Cardiac fibroblast (primary cell): Measurements from ENCODE around the gene SLCO3A1.

ENCODE experiments used
- DNase-seq, 2 donors: peaks; one replicate each; pipeline versions ENCODE4 v3.0.0 to v3.0.0-alpha.2; 2010; ENCODE audit warnings: low read depth in 2 of 2
- H3K4me3 ChIP-seq, 2 donors: replicated peaks in 1 of 2; 1 replicate in 1 of 2; 2 replicates in 1 of 2; pipeline ENCODE4 v1.5.1; 2011; ENCODE audit warnings: low read depth in 2 of 2, low read length in 2 of 2, mild to moderate bottlenecking in 2 of 2, moderate library complexity in 1 of 2
- CTCF ChIP-seq: IDR thresholded peaks from one replicate; pipeline ENCODE4 v1.5.1; 2011; ENCODE audit warnings: low read depth, mild to moderate bottlenecking, low read length, inconsistent platforms

Gene SLCO3A1

GRCh38 chr15:91970142-91970541, 116.6 kb downstream of the SLCO3A1 start:
- DNase-seq = peak; percentile 65 to 90
- TF ChIP-seq CTCF = no peak
- H3K4me3 ChIP-seq = no peak overlapping the region

- H3K4me3 ChIP-seq = no peak overlapping the region
- DNase-seq = peak in 1 of 2 donors; percentile 8
- peak; percentile 17 for TF ChIP-seq CTCF
Observed at GRCh38 chr15:91973481-91973880, 120.0 kb downstream of the SLCO3A1 start.

GRCh38 chr15:91974321-91974720, 120.8 kb downstream of the SLCO3A1 start:
- H3K4me3 ChIP-seq = no peak overlapping the region
- no peak for DNase-seq
- no peak for TF ChIP-seq CTCF

- no peak overlapping the region for H3K4me3 ChIP-seq
- no peak for TF ChIP-seq CTCF
- DNase-seq = no peak
Observed at GRCh38 chr15:91975241-91975978, 121.9 kb downstream of the SLCO3A1 start.

GRCh38 chr15:91976966-91977365, 123.5 kb downstream of the SLCO3A1 start:
- no peak for TF ChIP-seq CTCF
- H3K4me3 ChIP-seq = no peak overlapping the region
- no peak for DNase-seq

GRCh38 chr15:91980502-91981267, 127.2 kb downstream of the SLCO3A1 start:
- DNase-seq = no peak
- no peak for TF ChIP-seq CTCF
- H3K4me3 ChIP-seq = no peak overlapping the region
